Stimulated activated memory B cell treated with anti-CD40 and anti-IgM and Interleukin-4, amounts not matched to agents 10 μg/mL and 1 μg/mL and 100 μg/mL, for 72 hours (primary cell): ENCODE results near the gene UBA5.
A peak's percentile ranks its signal among the peaks of the same experiment; 100 is the strongest.
"Not testable (repeated sequence)": the region's sequence is repeated elsewhere in the genome, so short reads cannot be mapped to it uniquely, and the experiment has no call there.

Source experiments
- ATAC-seq: fragments of 150-1000 bp; cut with Tn5 transposase; 2 replicates; pipeline ENCODE4 v1.10.0; 2021
- H3K27ac Mint-ChIP-seq: one replicate; pipeline ENCODE4 v1.8.0; 2022; ENCODE audit warnings: mild to moderate bottlenecking, mixed read lengths
- H3K27me3 Mint-ChIP-seq: one replicate; pipeline ENCODE4 v1.8.0; 2022; ENCODE audit warnings: mixed read lengths
- H3K36me3 Mint-ChIP-seq: one replicate; pipeline ENCODE4 v1.8.0; 2022; ENCODE audit warnings: mixed read lengths
- H3K4me1 Mint-ChIP-seq: one replicate; pipeline ENCODE4 v1.8.0; 2022; ENCODE audit warnings: mixed read lengths
- H3K4me3 Mint-ChIP-seq: one replicate; pipeline ENCODE4 v1.8.0; 2022; ENCODE audit warnings: mild to moderate bottlenecking, moderate library complexity, mixed read lengths
- H3K9me3 Mint-ChIP-seq: one replicate; pipeline ENCODE4 v1.8.0; 2022; ENCODE audit warnings: mixed read lengths

Gene UBA5

DNA sequence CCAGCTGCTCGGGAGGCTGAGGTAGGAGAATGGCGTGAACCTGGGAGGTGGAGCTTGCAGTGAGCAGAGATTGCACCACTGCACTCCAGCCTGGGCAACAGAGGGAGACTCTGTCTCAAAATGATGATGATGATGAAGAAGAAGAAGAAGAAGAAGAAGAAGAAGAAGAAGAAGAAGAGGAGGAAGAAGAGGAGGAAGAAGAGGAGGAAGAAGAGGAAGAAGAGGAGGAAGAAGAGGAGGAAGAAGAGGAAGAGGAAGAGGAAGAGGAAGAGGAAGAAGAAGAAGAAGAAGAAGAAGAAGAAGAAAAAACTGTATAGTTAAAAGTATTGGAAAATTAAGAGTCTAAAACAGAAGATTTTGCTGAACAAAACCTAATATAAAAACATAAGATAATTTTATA is 18.7 kb upstream of the UBA5 start:
- H3K4me3 Mint-ChIP-seq, H3K27ac Mint-ChIP-seq, H3K27me3 Mint-ChIP-seq, H3K4me1 Mint-ChIP-seq, ATAC-seq, H3K9me3 Mint-ChIP-seq: not testable (repeated sequence)
- H3K36me3 Mint-ChIP-seq: peaks cover 40% of the 10 kb centered on the region

DNA sequence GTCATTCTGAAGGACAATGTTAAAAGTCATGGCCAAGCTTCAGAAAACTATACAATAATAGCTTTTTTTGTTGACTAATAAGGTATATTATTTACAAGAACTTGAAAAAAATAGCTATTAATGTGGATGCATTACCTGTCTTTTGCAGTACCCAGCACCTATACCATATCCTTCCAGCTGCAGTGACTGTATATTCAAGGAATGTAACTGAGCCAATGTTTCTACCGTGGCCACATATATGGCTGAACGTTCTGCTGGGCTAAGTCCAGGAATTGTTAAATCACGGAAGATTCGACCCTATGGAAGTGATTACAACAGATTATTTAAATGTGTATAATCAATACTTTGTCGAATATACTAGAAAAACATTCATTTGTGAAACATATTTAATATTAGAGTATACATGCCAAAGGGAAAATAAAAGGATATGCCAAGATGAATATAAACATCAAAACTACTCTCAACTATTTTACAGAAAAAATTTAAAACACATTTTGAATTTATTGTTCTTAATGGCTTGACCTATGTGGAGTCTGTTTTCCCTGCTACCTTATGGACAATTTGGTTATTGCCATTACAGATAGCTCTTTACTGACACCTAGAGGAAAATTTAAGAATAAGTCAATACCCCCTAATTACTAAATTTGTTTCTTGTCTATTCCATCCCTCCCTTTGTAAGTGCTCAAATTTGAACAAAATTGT is 18.1 kb upstream of the UBA5 start:
- no peak for ATAC-seq
- Mint-ChIP-seq H3K27me3 (no peaks in the 10 kb centered on the region), H3K4me3 (no peak overlapping the region), H3K9me3 (no peaks in the 10 kb centered on the region), H3K36me3 (peaks cover 35% of the 10 kb centered on the region), H3K27ac (no peak overlapping the region), H3K4me1 (peaks cover 6% of the 10 kb centered on the region)

DNA sequence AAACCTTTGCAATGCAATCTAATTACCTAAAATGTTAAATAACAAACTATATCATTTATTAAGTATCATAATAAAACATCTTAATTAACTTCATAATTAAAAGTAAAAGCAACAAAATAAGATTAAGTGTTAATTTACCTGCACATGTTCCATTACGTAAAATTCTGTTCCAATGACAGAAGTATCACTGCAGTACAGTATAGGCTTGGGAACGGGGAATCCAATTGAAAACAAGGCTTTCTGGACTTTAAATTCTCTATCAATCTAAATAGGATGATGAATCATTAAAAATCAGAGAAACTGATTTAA is 17.6 kb upstream of the UBA5 start:
- Mint-ChIP-seq H3K27ac (no peak overlapping the region), H3K4me1 (peaks cover 10% of the 10 kb centered on the region), H3K9me3 (no peaks in the 10 kb centered on the region), H3K36me3 (peaks cover 30% of the 10 kb centered on the region), H3K4me3 (no peak overlapping the region), H3K27me3 (no peaks in the 10 kb centered on the region)
- no peak for ATAC-seq

DNA sequence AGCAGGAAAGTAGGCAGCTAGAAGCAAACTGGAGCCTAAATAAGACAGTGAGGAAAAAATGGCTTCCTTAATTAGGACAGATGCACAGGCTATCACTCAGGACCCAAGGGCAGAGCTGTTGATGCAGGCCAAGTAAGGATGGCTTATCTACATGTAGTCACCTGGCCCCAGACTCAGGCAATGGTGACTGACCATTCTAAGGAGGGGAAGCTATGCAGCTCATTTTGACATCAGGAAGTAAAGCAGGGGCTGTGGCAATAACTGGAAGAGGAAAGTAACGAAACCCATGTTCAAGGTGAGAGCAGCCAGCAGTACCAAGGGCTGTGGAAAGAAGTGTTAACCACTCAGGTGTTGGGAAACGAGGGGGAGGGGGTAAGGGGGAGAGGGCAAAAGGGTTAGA is 16.8 kb upstream of the UBA5 start:
- Mint-ChIP-seq H3K36me3 (peaks cover 29% of the 10 kb centered on the region), H3K27me3 (no peaks in the 10 kb centered on the region), H3K27ac (peak overlapping the region; percentile 5), H3K4me1 (peaks cover 13% of the 10 kb centered on the region), H3K9me3 (no peaks in the 10 kb centered on the region), H3K4me3 (no peak overlapping the region)
- no peak for ATAC-seq

DNA sequence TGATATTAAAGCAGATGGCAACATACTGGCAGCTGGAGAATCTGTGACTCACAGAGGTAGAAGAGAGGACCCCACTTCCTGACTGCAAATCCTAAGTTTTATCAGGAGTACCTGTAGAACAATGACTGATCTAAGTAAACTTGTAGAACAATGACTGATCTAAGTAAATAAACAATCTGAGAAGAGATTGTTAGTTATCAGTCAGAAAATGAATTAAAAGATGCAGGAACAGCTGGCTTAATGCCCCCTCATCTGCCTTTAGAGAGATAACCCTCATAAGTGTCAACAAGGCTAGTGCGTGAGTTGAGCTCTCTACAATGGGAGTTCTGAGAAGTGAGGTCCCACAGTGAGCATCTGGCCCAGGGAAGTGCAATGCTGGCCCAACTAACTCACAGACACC is 15.1 kb upstream of the UBA5 start:
- Mint-ChIP-seq H3K4me3 (no peak overlapping the region), H3K27me3 (no peaks in the 10 kb centered on the region), H3K36me3 (peaks cover 15% of the 10 kb centered on the region), H3K4me1 (peaks cover 13% of the 10 kb centered on the region), H3K9me3 (no peaks in the 10 kb centered on the region), H3K27ac (no peak overlapping the region)
- ATAC-seq: no peak

DNA sequence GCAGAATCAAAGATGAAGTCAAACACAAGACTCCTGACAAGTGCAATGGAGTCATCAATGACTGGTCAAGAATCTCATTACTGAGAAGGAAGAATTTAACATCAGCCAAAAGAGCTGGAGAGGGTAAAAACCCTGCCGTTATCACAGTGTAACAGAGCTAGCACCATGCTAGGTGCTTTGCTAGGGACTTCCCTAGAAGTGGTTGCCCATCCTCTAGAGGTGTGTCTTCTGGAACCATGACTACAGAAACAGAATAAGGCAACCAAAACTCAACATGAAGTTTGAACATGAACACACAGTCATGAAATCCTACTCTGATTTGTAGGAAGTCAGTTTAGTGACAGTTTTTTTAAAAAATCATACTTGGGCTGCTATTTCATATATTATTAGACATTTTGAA is 10.0 kb upstream of the UBA5 start:
- Mint-ChIP-seq H3K4me3 (no peak overlapping the region), H3K4me1 (peaks cover 10% of the 10 kb centered on the region), H3K27ac (no peak overlapping the region), H3K36me3 (peaks cover under 1% of the 10 kb centered on the region), H3K9me3 (no peaks in the 10 kb centered on the region), H3K27me3 (no peaks in the 10 kb centered on the region)
- ATAC-seq: no peak

DNA sequence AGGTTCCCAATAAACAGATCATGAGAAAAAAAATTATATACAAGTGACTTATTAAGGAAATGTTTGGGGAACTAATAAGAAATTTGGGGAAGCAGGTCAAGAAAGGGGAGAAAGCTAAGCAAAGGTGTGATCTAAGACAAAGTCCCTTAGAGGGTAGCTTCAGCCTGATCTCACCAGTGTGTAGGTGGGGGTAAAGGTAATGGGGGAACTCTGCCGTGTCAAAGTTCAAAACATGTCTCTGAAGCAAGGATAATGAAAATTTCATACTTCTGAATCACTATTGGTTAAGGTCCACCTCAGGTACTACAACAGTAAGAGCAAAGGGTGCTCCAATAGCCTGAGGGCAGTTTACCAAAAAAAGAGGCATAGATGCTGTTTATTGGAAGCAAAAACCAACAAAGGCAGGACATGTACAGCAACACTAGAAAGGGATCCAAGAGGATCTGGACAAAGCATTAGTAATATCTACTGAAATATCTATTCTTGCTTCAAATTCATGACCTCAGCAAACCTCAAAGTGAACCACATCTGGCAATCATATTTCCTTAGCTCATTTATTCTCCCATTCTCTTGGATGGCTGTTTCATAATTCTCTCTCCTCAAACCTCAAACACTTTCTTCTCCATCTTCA is 7.4 kb upstream of the UBA5 start:
- no peak overlapping the region for H3K27ac Mint-ChIP-seq
- no peak for ATAC-seq
- H3K36me3 Mint-ChIP-seq: peaks cover 5% of the 10 kb centered on the region
- H3K27me3 Mint-ChIP-seq: no peaks in the 10 kb centered on the region
- no peak overlapping the region for H3K4me3 Mint-ChIP-seq
- peaks cover 9% of the 10 kb centered on the region for H3K4me1 Mint-ChIP-seq
- H3K9me3 Mint-ChIP-seq: no peaks in the 10 kb centered on the region

DNA sequence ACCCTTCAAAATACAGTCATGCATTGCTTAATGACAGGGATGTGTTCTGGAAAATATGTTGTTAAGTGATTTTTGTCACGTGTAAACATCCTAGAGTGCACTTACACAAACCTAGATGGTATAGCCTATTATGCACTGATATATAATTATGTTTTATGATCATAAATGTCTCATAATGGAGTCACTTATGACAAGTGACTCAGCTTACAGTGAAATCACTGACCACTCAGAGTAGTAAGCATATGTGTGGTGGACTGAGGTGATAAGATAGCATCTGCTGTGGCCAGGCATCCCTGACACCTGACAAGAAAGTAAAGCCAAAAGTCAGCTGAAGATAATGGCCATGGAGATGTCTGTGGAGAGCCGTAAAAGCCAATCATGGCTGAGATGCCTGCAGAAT is 5.9 kb upstream of the UBA5 start:
- Mint-ChIP-seq H3K4me1 (peaks cover 19% of the 10 kb centered on the region), H3K27ac (no peak overlapping the region), H3K4me3 (no peak overlapping the region), H3K9me3 (no peaks in the 10 kb centered on the region), H3K36me3 (peaks cover 5% of the 10 kb centered on the region), H3K27me3 (no peaks in the 10 kb centered on the region)
- ATAC-seq: no peak

DNA sequence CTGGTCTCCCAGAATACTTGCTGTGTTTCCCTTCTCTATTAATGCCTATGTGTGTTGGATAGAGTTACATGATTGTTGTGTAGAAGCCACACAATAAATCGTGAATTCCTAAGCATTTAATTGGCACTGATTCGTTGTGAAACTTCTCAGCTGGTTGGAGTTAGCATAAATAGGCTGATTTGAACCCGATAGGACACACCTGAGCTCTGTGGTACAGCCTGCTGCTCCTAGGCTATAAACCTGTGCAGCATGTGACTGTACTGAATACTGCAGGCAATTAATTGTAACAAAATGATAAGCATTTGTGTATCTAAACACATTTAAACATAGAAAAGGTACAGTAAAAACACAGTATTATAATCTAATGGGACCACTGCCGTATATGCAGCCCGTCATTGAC is 5.4 kb upstream of the UBA5 start:
- no peaks in the 10 kb centered on the region for H3K9me3 Mint-ChIP-seq
- no peak overlapping the region for H3K4me3 Mint-ChIP-seq
- H3K27me3 Mint-ChIP-seq: no peaks in the 10 kb centered on the region
- no peak overlapping the region for H3K27ac Mint-ChIP-seq
- ATAC-seq: no peak
- peaks cover 5% of the 10 kb centered on the region for H3K36me3 Mint-ChIP-seq
- peaks cover 20% of the 10 kb centered on the region for H3K4me1 Mint-ChIP-seq

DNA sequence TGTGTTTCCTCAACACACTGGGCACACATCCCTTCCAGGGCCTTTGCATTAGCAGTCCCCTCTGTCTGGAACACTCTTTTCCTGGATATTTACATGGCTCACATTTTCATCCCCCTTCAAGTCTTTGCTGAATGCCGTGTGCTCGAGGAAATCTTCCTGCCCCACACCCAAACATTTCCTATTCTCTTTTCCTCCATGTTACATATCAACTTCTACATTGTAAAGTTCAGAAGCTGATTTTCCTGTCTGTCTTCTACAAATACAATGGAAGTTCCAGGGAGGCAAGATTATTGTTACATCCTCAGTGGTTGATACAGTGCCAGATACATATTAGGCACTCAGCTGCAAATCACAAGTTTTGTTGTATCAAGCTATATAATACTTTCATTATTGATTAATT is 4.7 kb upstream of the UBA5 start:
- no peak for ATAC-seq
- peaks cover 5% of the 10 kb centered on the region for H3K36me3 Mint-ChIP-seq
- peaks cover 20% of the 10 kb centered on the region for H3K4me1 Mint-ChIP-seq
- no peaks in the 10 kb centered on the region for H3K27me3 Mint-ChIP-seq
- H3K9me3 Mint-ChIP-seq: no peaks in the 10 kb centered on the region
- H3K27ac Mint-ChIP-seq: no peak overlapping the region
- H3K4me3 Mint-ChIP-seq: no peak overlapping the region

DNA sequence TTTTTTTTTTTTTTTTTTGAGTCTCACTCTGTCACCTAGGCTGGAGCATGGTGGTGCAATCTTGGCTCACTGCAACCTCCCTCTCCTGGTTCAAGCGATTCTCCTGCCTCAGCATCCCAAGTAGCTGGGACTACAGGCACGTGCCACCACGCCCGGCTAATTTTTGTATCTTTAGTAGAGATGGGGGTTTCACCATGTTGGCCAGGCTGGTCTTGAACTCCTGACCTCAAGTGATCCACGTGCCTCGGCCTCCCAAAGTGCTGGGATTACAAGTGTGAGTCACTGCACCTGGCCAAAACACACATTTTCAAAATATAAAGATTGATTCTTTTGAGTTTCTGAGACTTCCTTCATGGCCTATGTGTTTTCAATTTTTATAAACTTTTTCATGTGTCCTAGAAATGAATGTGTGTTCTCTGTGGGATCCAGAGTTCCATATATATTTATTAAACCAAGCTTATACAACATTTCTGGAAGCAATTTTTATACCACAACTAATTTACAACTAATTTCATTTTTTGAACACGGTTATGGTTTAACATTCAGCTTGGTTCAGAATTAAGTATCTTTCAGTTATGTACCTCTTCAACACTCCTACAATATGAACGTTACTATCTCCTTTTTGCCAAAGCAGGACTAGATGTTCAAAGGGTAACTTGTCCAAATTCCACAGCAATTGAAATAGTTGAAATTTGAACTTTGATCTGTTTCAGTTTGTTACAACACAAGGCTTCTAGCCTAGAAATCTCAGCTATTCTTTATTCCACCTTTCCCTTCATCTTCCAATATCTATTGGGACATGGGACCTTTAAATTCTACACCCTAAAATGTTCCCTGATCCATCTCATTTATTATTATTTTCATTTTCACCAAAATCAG is 2.0 kb upstream of the UBA5 start:
- H3K4me1 Mint-ChIP-seq: peaks cover 41% of the 10 kb centered on the region
- peak overlapping the region; percentile 96 for H3K27ac Mint-ChIP-seq
- H3K9me3 Mint-ChIP-seq: no peaks in the 10 kb centered on the region
- peak overlapping the region; percentile 36 for H3K4me3 Mint-ChIP-seq
- no peak for ATAC-seq
- peaks cover 5% of the 10 kb centered on the region for H3K36me3 Mint-ChIP-seq
- no peaks in the 10 kb centered on the region for H3K27me3 Mint-ChIP-seq

DNA sequence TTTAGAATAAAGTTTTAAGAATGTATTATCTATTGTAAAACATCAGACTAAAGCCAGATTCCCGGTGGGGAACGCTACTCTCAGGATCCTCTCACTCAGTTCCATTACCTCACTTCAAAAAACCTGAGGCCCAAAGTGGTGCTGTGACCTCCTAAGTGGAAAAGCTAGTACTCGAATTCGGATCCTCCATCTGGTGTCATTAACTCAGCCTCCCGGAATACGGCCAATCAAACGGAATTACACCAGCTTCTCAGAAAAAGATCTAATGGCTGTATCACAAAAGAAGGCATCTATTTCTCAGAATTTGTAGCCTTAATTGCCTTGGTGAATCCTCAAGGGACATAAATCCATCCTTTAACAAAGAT is 1.1 kb upstream of the UBA5 start:
- Mint-ChIP-seq H3K4me3 (peak overlapping the region; percentile 95), H3K27me3 (no peaks in the 10 kb centered on the region), H3K4me1 (peaks cover 49% of the 10 kb centered on the region), H3K9me3 (no peaks in the 10 kb centered on the region), H3K27ac (peak overlapping the region; percentile 96), H3K36me3 (peaks cover 10% of the 10 kb centered on the region)
- ATAC-seq: no peak

DNA sequence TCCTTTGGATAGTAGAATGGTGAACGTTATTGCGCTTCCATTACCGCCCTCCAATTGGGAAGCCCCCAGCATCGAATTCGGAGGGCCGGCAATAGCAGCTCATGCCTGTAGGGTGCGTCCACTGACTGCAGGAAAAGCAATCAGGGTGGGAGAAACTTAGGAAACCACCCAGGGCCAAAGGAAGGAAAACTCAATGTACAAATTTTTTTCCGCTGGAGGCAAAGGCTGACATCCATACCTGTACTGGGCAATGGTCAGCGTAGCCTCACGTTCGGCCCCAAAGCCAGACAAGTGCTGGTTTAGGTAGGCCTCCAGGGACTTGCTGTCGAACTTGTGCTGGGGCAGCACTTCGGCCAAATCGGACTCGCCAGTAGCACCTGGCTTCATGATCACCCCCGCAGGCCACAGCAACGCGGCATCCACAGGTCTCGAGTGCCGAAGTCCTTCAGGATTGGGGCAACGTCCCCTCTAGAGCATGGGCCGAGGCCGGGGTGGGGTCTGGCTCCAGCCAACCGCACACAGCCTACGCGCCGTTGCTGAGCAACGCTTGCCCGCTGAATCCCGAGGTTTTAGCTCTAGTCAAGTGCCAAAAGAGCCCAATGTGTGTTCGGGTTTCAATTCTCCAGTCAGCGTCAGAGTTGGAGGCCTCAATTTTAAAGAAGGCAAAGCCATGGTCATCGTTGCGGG is 621 bp upstream of the UBA5 start, which contains the start of gene ACAD11:
Gene ACAD11 (minus strand): TSS at position 445 of the 687 bp plus-strand sequence. CDS start 58 bp downstream, at position 387.
- Mint-ChIP-seq H3K36me3 (peaks cover 11% of the 10 kb centered on the region), H3K4me3 (peak within 1 kb of the TSS; percentile 95), H3K27me3 (no peaks in the 10 kb centered on the region), H3K9me3 (no peaks in the 10 kb centered on the region), H3K4me1 (peaks cover 53% of the 10 kb centered on the region), H3K27ac (peak within 1 kb of the TSS; percentile 96)
- peak; percentile 80 for ATAC-seq

DNA sequence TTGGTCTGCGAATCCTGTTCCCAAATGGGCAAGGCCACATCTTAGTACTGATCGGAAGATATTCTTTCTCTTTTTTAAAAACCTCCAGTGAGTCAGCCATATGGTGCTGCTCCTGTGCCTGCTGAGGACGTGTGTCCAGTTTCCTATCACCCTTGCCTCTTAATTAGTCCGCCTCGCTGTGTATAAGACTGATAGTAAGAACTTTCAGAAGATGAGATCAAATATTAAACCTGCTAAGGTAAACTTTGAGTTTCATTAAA is 612 bp downstream of the UBA5 start:
- peaks cover 12% of the 10 kb centered on the region for H3K36me3 Mint-ChIP-seq
- H3K27me3 Mint-ChIP-seq: no peaks in the 10 kb centered on the region
- H3K9me3 Mint-ChIP-seq: no peaks in the 10 kb centered on the region
- no peak for ATAC-seq
- H3K27ac Mint-ChIP-seq: peak overlapping the region; percentile 96
- H3K4me3 Mint-ChIP-seq: peak overlapping the region; percentile 95
- peaks cover 51% of the 10 kb centered on the region for H3K4me1 Mint-ChIP-seq

DNA sequence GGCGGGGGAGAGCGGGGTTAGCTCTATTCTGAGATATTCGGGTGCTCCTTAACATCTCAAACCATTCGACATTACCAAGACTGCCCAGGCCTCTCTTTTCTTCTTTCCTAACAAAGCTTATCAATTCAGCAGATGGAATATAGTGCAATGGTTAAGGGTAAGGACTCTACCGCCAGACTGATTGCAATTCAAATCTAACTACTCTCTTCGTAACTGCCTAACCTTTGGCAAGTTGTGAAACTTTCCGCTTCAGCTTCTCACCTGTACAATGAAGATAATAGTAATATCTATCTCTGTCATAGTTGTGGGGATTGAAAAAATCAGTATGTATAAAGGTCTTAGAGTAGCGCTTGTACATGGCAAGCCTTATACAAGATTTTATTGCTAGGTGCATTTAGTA is 972 bp downstream of the UBA5 start:
- Mint-ChIP-seq H3K27ac (peak overlapping the region; percentile 96), H3K36me3 (peaks cover 12% of the 10 kb centered on the region), H3K4me1 (peaks cover 51% of the 10 kb centered on the region), H3K27me3 (no peaks in the 10 kb centered on the region), H3K4me3 (peak overlapping the region; percentile 95), H3K9me3 (no peaks in the 10 kb centered on the region)
- ATAC-seq: no peak
